Tibial nerve (tissue), 4 donors: ENCODE data around the gene SULT2A1. TPM values are rescaled to one million over a fixed set of nuclear protein-coding genes. Genes with fewer than 3 reads are reported as not detected.
A peak's percentile ranks its signal among the peaks of the same experiment; 100 is the strongest.
"Not testable (repeated sequence)": the region's sequence is repeated elsewhere in the genome, so short reads cannot be mapped to it uniquely, and the experiment has no call there.

ENCODE experiments used
- DNase-seq, 2 donors: peaks; one replicate each; pipeline ENCODE4 v3.0.0-alpha.2; 2019; ENCODE audit warnings: low spot score in 2 of 2
- H3K27ac ChIP-seq, 4 donors: fragments of 200-600 bp; sonication (generic) in 3 of 4; one replicate each; pipeline ENCODE4 v1.5.1; 2017 to 2019; ENCODE audit warnings: mild to moderate bottlenecking in 1 of 4
- H3K27me3 ChIP-seq, 2 donors: fragments of 200-600 bp; sonication (generic) in 1 of 2; one replicate each; pipeline versions ENCODE4 v1.5.1 to v1.6.0; 2017 to 2019
- H3K36me3 ChIP-seq, 3 donors: fragments of 200-600 bp; sonication (generic); one replicate each; pipeline ENCODE4 v1.5.1; 2018 to 2019
- H3K4me1 ChIP-seq, 4 donors: fragments of 200-600 bp; sonication (generic) in 3 of 4; one replicate each; pipeline ENCODE4 v1.5.1; 2017 to 2019
- H3K4me3 ChIP-seq, 4 donors: fragments of 200-600 bp; sonication (generic) in 3 of 4; one replicate each; pipeline ENCODE4 v1.5.1; 2017 to 2019; ENCODE audit warnings: mild to moderate bottlenecking in 1 of 4, moderate library complexity in 1 of 4
- H3K9me3 ChIP-seq, 4 donors: fragments of 200-600 bp; sonication (generic) in 3 of 4; one replicate each; pipeline ENCODE4 v1.5.1; 2017 to 2019
- EP300 ChIP-seq, 2 donors: sonication (generic); formaldehyde crosslinking; IDR thresholded peaks; one replicate each; pipeline ENCODE4 v1.6.1; 2017; ENCODE audit warnings: antibody characterized with exemption in 2 of 2, mild to moderate bottlenecking in 1 of 2
- POLR2A ChIP-seq, 2 donors: fragments of 450-650 bp; IDR thresholded peaks; one replicate each; pipeline ENCODE4 v1.6.1; 2017; ENCODE audit warnings: antibody characterized with exemption in 2 of 2, mild to moderate bottlenecking in 2 of 2, moderate library complexity in 2 of 2
- WGBS, 2 donors: methylation state at CpG; one replicate each; pipeline ENCODE4 v1.1.5; 2018; 5-methylcytosine and 5-hydroxymethylcytosine counted together
- total RNA-seq, 4 donors: library from RNA; depleted of rRNA; stranded (reverse); fragments of >200 nt; gene quantifications; one replicate each; pipeline ENCODE4 v1.1.0, GENCODE V29; 2016
- TF ChIP-seq, protein P1 (sequence below), 5 experiments: fragments of 200-600 bp in 3 of 5; fragments of 450-650 bp in 2 of 5; sonication (generic) in 3 of 5; IDR thresholded peaks; one replicate each; pipeline ENCODE4 v1.5.1; 2016 to 2019; ENCODE audit warnings: antibody characterized with exemption in 5 of 5, mild to moderate bottlenecking in 3 of 5, moderate library complexity in 2 of 5

Gene SULT2A1
- total RNA-seq, 4 donors from 2014 or later, result not detected

DNA sequence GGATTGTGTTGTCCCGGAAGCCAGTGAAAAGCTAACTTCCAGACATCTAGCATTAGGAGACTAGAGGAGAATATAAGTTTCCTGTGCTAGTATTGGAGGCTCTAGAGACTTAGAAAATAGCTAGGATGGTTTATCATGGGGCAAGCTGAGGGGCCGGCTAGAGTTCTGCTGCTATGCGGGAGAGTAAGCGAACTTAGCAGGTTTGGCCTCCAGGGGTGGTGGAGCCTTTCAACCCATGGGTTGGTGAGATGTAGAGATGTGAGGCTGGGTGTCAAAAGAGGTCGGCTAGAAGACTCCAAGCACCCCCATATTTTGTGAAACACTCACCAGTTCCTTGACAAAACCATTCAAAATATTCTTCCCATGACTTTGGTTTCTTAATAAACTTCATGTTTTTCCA, 4.4 kb downstream of the SULT2A1 start:
- DNase-seq, result no peak
- no peaks in the 10 kb centered on the region for H3K36me3 ChIP-seq
- H3K4me3 ChIP-seq, result no peak overlapping the region
- H3K9me3 ChIP-seq, result no peaks in the 10 kb centered on the region
- no peak overlapping the region for H3K27ac ChIP-seq
- no peaks in the 10 kb centered on the region for H3K4me1 ChIP-seq
- WGBS, 2 donors, result 67 to 72% methylated on average over 5 of the region's 5 CpGs
- H3K27me3 ChIP-seq, result peaks cover 0 to 14% of the 10 kb centered on the region in 2 donors
- TF ChIP-seq, protein P1, sequence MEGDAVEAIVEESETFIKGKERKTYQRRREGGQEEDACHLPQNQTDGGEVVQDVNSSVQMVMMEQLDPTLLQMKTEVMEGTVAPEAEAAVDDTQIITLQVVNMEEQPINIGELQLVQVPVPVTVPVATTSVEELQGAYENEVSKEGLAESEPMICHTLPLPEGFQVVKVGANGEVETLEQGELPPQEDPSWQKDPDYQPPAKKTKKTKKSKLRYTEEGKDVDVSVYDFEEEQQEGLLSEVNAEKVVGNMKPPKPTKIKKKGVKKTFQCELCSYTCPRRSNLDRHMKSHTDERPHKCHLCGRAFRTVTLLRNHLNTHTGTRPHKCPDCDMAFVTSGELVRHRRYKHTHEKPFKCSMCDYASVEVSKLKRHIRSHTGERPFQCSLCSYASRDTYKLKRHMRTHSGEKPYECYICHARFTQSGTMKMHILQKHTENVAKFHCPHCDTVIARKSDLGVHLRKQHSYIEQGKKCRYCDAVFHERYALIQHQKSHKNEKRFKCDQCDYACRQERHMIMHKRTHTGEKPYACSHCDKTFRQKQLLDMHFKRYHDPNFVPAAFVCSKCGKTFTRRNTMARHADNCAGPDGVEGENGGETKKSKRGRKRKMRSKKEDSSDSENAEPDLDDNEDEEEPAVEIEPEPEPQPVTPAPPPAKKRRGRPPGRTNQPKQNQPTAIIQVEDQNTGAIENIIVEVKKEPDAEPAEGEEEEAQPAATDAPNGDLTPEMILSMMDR (IDR thresholded peaks at IDR 0.05), result no peak
- TF ChIP-seq EP300 (IDR thresholded peaks at IDR 0.05) (no peak), POLR2A (IDR thresholded peaks at IDR 0.05) (no peak)

DNA sequence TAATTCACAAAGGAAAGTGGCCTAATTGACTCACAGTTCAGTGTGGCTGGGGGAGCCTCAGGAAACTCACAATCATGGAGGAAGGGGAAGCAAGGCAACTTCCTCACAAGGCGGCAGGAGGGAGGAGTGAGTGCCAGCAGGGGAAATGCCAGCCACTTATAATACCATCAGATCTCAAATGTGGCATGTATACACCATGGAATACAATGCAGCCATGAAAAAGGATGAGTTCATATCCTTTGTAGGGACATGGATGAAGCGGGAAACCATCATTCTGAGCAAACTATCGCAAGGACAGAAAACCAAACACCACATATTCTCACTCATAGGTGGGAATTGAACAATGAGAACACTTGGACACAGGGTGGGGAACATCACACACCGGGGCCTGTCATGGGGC, 6.7 kb downstream of the SULT2A1 start:
- not testable (repeated sequence) for H3K9me3 ChIP-seq, H3K4me3 ChIP-seq, H3K27ac ChIP-seq, H3K4me1 ChIP-seq, H3K36me3 ChIP-seq, DNase-seq
- peaks cover 0 to 11% of the 10 kb centered on the region in 2 donors for H3K27me3 ChIP-seq
- 73 to 89% methylated on average over 4 of the region's 4 CpGs for WGBS, 2 donors

DNA sequence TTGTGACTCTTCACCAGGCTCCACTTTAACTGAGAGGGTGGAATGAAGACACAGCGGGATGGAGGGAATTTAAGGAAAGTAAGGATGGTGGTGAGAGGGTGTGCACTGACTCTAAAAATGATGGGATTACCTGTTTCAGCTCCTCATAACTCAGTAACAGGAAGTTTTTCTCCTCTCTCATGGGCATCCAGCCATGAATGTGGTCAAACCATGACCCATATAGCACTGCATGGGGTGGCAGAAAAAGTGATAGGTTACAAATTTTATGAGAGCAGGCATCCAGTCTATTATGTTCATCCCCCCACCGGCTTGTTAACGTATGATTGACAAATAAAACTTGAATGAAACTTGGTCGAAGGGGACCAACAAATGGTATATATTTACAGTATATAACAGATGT, 7.2 kb downstream of the SULT2A1 start:
- 70 to 91% methylated on average over 4 of the region's 4 CpGs for WGBS, 2 donors
- no peak for TF ChIP-seq EP300 (IDR thresholded peaks at IDR 0.05)
- TF ChIP-seq POLR2A (IDR thresholded peaks at IDR 0.05), result no peak
- H3K27me3 ChIP-seq, result peaks cover 0 to 12% of the 10 kb centered on the region in 2 donors
- H3K4me3 ChIP-seq, result no peak overlapping the region
- H3K4me1 ChIP-seq, result no peaks in the 10 kb centered on the region
- no peaks in the 10 kb centered on the region for H3K9me3 ChIP-seq
- no peak overlapping the region for H3K27ac ChIP-seq
- DNase-seq, result no peak
- H3K36me3 ChIP-seq, result no peaks in the 10 kb centered on the region

DNA sequence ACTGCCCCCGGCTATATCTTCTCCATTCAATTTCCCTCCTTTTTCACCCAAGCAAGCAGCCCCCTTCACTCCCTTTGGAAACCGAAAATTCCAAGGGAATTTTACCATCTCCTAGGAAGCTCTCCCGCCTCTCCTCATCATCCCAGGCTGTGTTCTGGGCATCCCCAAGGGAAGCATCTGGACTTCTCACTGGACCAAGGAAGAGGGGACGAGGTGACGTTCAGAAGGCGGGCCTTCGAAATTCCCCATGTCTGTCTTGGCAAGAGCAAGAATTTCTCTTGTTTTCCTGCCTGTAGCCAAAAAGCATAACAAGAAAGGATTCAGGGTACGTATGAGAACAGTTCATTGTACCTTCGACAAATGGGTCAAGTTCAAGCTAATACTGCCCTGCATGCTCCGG, 20.9 kb downstream of the SULT2A1 start:
- peaks cover 0 to 2% (median 0%) of the 10 kb centered on the region in 4 donors for H3K9me3 ChIP-seq
- no peak overlapping the region for H3K27ac ChIP-seq
- no peaks in the 10 kb centered on the region for H3K27me3 ChIP-seq
- TF ChIP-seq, protein P1 (IDR thresholded peaks at IDR 0.05), result no peak
- TF ChIP-seq POLR2A (IDR thresholded peaks at IDR 0.05), result no peak
- TF ChIP-seq EP300 (IDR thresholded peaks at IDR 0.05), result no peak
- H3K4me3 ChIP-seq, result no peak overlapping the region
- WGBS, 2 donors, result 43 to 56% methylated on average over 10 of the region's 10 CpGs
- peaks cover 0 to 6% (median 0%) of the 10 kb centered on the region in 4 donors for H3K4me1 ChIP-seq
- no peaks in the 10 kb centered on the region for H3K36me3 ChIP-seq
- no peak for DNase-seq

DNA sequence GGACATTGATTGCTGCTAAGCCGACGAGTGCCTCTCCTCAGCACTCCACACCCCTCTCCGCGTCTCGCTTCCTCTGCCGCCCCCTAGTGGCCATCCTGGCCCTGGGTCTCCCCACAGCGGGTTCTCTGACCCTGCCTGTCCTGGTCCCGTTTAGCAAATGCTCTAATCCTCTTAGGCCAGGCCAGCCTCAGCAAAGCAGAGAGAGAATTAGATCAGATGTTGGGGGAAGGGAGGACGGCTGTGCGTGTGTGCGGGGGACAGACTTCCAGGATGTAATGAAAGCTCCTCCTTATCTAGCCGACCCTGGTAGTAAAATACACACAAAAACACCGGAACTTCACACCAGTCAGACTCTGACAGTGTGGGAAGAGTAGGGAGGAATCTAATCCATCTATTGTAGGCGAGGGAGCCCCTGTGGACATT, 22.6 kb downstream of the SULT2A1 start:
- DNase-seq, result peak; percentile 67 to 81
- peaks cover 0 to 6% (median 0%) of the 10 kb centered on the region in 4 donors for H3K4me1 ChIP-seq
- TF ChIP-seq, protein P1 (IDR thresholded peaks at IDR 0.05), result peak; percentile 70 to 89 (median 83)
- TF ChIP-seq POLR2A (IDR thresholded peaks at IDR 0.05), result no peak
- peaks cover 0 to 2% (median 0%) of the 10 kb centered on the region in 4 donors for H3K9me3 ChIP-seq
- H3K27ac ChIP-seq, result no peak overlapping the region
- no peaks in the 10 kb centered on the region for H3K36me3 ChIP-seq
- H3K4me3 ChIP-seq, result no peak overlapping the region
- 15 to 18% methylated on average over 14 of the region's 14 CpGs for WGBS, 2 donors
- no peaks in the 10 kb centered on the region for H3K27me3 ChIP-seq

DNA sequence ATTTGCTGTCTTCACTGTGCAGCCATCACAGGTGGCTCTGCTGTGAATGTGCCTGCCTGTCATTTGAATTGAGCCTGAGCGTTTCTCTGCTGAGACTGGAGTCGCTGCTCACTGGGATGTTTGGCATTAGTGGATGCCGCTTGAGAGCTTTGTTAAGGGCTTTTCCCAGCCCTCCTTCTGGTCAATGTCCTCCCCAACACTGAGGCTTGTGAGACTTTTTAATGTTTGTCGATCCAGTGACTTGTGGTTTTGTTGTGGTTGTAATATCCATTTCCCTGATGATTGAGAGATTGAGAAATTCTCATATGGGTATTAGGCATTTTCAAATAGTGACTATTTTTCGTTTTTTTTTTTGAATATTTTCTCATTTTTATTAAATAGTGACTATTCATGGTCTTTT, 24.5 kb downstream of the SULT2A1 start:
- peaks cover 0 to 6% (median 0%) of the 10 kb centered on the region in 4 donors for H3K4me1 ChIP-seq
- no peak overlapping the region for H3K27ac ChIP-seq
- no peaks in the 10 kb centered on the region for H3K27me3 ChIP-seq
- no peak overlapping the region for H3K4me3 ChIP-seq
- DNase-seq, result no peak
- H3K9me3 ChIP-seq, result peaks cover 0 to 2% (median 0%) of the 10 kb centered on the region in 4 donors
- no peaks in the 10 kb centered on the region for H3K36me3 ChIP-seq
- WGBS, 2 donors, result 92 to 94% methylated on average over 5 of the region's 5 CpGs
- TF ChIP-seq POLR2A (IDR thresholded peaks at IDR 0.05) (no peak), EP300 (IDR thresholded peaks at IDR 0.05) (no peak)
- TF ChIP-seq, protein P1 (IDR thresholded peaks at IDR 0.05), result no peak
